ENCODE data around the gene CASZ1.

The CASZ1 gene

GRCh38 chr1:10602936-10603335 lies 193.5 kb downstream of the CASZ1 start:
- DNase-seq (ENCODE audit: low spot score), result no peak

GRCh38 chr1:10601342-10602070 lies 194.9 kb downstream of the CASZ1 start:
- DNase-seq (ENCODE audit: low spot score), result no peak

GRCh38 chr1:10599194-10599861 lies 197.1 kb downstream of the CASZ1 start:
- no peak for DNase-seq (ENCODE audit: low spot score)

- no peak for DNase-seq (ENCODE audit: low spot score)
Observed at GRCh38 chr1:10598389-10598702, 198.1 kb downstream of the CASZ1 start.

GRCh38 chr1:10597492-10598388 lies 198.7 kb downstream of the CASZ1 start:
- DNase-seq (ENCODE audit: low spot score), result no peak

GRCh38 chr1:10596780-10597179 lies 199.7 kb downstream of the CASZ1 start:
- DNase-seq (ENCODE audit: low spot score), result no peak

GRCh38 chr1:10594595-10595223 lies 201.7 kb downstream of the CASZ1 start:
- DNase-seq (ENCODE audit: low spot score), result no peak

GRCh38 chr1:10593750-10594149 lies 202.7 kb downstream of the CASZ1 start:
- no peak for DNase-seq (ENCODE audit: low spot score)

GRCh38 chr1:10592373-10592772 lies 204.1 kb downstream of the CASZ1 start:
- no peak for DNase-seq (ENCODE audit: low spot score)

GRCh38 chr1:10591010-10591409 lies 205.4 kb downstream of the CASZ1 start:
- DNase-seq (ENCODE audit: low spot score), result no peak

GRCh38 chr1:10589074-10589473 lies 207.4 kb downstream of the CASZ1 start:
- no peak for DNase-seq (ENCODE audit: low spot score)

GRCh38 chr1:10588640-10589039 lies 207.8 kb downstream of the CASZ1 start:
- DNase-seq (ENCODE audit: low spot score), result no peak

Measured in hematopoietic multipotent progenitor cell treated with erythropoietin and hydrocortisone succinate and interleukin-3 and kit ligand, for 15 days (in vitro differentiated cells).